Measurements from ENCODE around the gene TTBK2.

- TF ChIP-seq TEAD4 (IDR thresholded peaks at IDR 0.05), result no peak
- TF ChIP-seq REST (IDR thresholded peaks at IDR 0.05; ENCODE audit: low read depth), result no peak
- TF ChIP-seq EGR1 (IDR thresholded peaks at IDR 0.05), result no peak
- no peak for TF ChIP-seq EP300 (IDR thresholded peaks at IDR 0.05; ENCODE audit: borderline replicate concordance)
- TF ChIP-seq RAD21 (IDR thresholded peaks at IDR 0.05; ENCODE audit: low read depth), result no peak
These were observed 40.5 kb downstream of the TTBK2 start for GRCh38 chr15:42880121-42880520.

All from Ishikawa (cell line).